T-helper 1 cell treated with Interleukin-12 subunit alpha and Interleukin-12 subunit beta and Interleukin-4 antibody, amounts not matched to agents 30 ng/mL and 1 ng/mL, for 36 hours (primary cell): ENCODE data around the gene ESYT2. TPM values are rescaled to one million over a fixed set of nuclear protein-coding genes. Genes with fewer than 3 reads are reported as not detected.
"Not testable (repeated sequence)": the region's sequence is repeated elsewhere in the genome, so short reads cannot be mapped to it uniquely, and the experiment has no call there.

Source experiments
- intact Hi-C: fragments of 100-400 bp; cut with micrococcal nuclease; formaldehyde crosslinking; loops from one replicate; pipeline ENCODE4 v1.15.1; 2024
- total RNA-seq: library from RNA; stranded (reverse); gene quantifications from 2 replicates; pipeline ENCODE4 v1.2.3, GENCODE V29; 2022

The ESYT2 gene
- 86.3 and 87.0 TPM in 2 replicates for total RNA-seq

- intact Hi-C loops = loop anchor here (1.0 to 10.0 kb wide), 9 partner anchors 11 to 1495 kb away; partner anchors contain the start of genes DNAJB6, DYNC2I1 and NCAPG2
These were observed at the start of gene ESYT2 for GRCh38 chr7:158829342-158830210. ESYT2 (minus strand) TSS chr7:158829509; CDS start chr7:158829418, 91 bp downstream.

- intact Hi-C loops = not testable (repeated sequence)
These were observed 49.1 kb upstream of the ESYT2 start for GRCh38 chr7:158878151-158879079.

- intact Hi-C loops = no loop called here
These were observed 47.7 kb upstream of the ESYT2 start for GRCh38 chr7:158876984-158877383.

- intact Hi-C loops = no loop called here
These were observed 40.6 kb upstream of the ESYT2 start for GRCh38 chr7:158869876-158870275.

GRCh38 chr7:158868764-158869410, 39.6 kb upstream of the ESYT2 start:
- intact Hi-C loops = no loop called here

- intact Hi-C loops = no loop called here
These were observed 38.1 kb upstream of the ESYT2 start for GRCh38 chr7:158867214-158867984.

GRCh38 chr7:158865977-158866376, 36.7 kb upstream of the ESYT2 start:
- intact Hi-C loops = loop anchor here (2.0 kb wide), 1 partner anchor 161 kb away; the partner anchor contains the start of gene NCAPG2

- intact Hi-C loops = loop anchor here (2.0 kb wide), 1 partner anchor 161 kb away; the partner anchor contains the start of gene NCAPG2
These were observed 36.2 kb upstream of the ESYT2 start for GRCh38 chr7:158865462-158865922.

- intact Hi-C loops = loop anchor here (1.0 to 2.0 kb wide), 3 partner anchors 9 to 160 kb away; partner anchors contain the start of genes DYNC2I1 and NCAPG2
These were observed 35.5 kb upstream of the ESYT2 start for GRCh38 chr7:158864833-158865232.

GRCh38 chr7:158864507-158864820, 35.2 kb upstream of the ESYT2 start:
- intact Hi-C loops = loop anchor here (1.0 to 2.0 kb wide), 3 partner anchors 8 to 160 kb away; partner anchors contain the start of genes DYNC2I1 and NCAPG2

- intact Hi-C loops = loop anchor here (1.0 to 2.0 kb wide), 4 partner anchors 8 to 159 kb away; partner anchors contain the start of genes DYNC2I1 and NCAPG2
These were observed 34.5 kb upstream of the ESYT2 start for GRCh38 chr7:158863611-158864506.

GRCh38 chr7:158862985-158863610, 33.8 kb upstream of the ESYT2 start:
- intact Hi-C loops = loop anchor here (1.0 kb wide), 1 partner anchor 33 kb away; no protein-coding TSS in a partner anchor

GRCh38 chr7:158861936-158862704, 32.8 kb upstream of the ESYT2 start:
- intact Hi-C loops = no loop called here

GRCh38 chr7:158861004-158861787, 31.9 kb upstream of the ESYT2 start:
- intact Hi-C loops = no loop called here

GRCh38 chr7:158860394-158860793, 31.1 kb upstream of the ESYT2 start:
- intact Hi-C loops = no loop called here

GRCh38 chr7:158858592-158859503, 29.5 kb upstream of the ESYT2 start:
- intact Hi-C loops = loop anchor here (5.0 kb wide), 1 partner anchor 338 kb away; no protein-coding TSS in a partner anchor
